Suprapubic skin (tissue), 4 donors: ENCODE measurements around the gene TMEM164.

Experiments
- CTCF ChIP-seq, 2 donors: fragments of 200-600 bp in 1 of 2; fragments of 450-650 bp in 1 of 2; sonication (generic) in 1 of 2; IDR thresholded peaks; one replicate each; pipeline ENCODE4 v1.5.1; 2016 to 2019; ENCODE audit warnings: antibody characterized with exemption in 2 of 2, mild to moderate bottlenecking in 1 of 2, moderate library complexity in 1 of 2
- EP300 ChIP-seq: sonication (generic); formaldehyde crosslinking; IDR thresholded peaks from one replicate; pipeline ENCODE4 v1.6.1; 2017; ENCODE audit warnings: antibody characterized with exemption
- POLR2AphosphoS5 ChIP-seq, 3 donors: sonication (generic); formaldehyde crosslinking; IDR thresholded peaks; one replicate each; pipeline ENCODE4 v1.6.1; 2017; ENCODE audit warnings: antibody characterized with exemption in 3 of 3

DNA sequence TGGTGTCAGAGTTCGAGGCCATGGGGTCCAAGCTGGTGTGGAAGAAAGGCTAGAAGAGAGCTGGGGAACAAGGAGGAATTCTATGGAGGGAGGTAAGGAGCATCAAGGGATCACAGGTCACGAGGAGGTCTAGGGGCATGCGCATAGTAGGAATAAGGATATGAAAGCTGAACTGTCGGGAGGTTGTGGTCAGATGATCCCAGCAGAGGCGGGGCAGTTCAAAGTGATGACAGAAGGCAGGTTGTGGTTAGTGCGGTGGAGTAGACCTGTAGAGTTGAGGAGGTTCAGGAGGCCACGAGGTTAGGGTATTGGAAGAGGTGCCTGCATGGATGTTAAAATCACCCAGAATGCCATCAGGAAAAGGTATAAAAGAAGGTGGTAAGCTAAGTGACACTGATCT is 156.3 kb downstream of the TMEM164 start:
- TF ChIP-seq CTCF (IDR thresholded peaks at IDR 0.05), result no peak
- no peak for TF ChIP-seq EP300
- TF ChIP-seq POLR2AphosphoS5 (IDR thresholded peaks at IDR 0.05), result no peak
